Body of pancreas (tissue), 4 donors: ENCODE data around the gene SART3.

Experiments used
- POLR2A ChIP-seq, 3 donors: fragments of 450-650 bp; IDR thresholded peaks; one replicate each; pipeline ENCODE4 v1.6.1; 2016; ENCODE audit warnings: antibody characterized with exemption in 3 of 3, mild to moderate bottlenecking in 2 of 3
- TF ChIP-seq, protein P1 (sequence below), 7 experiments: fragments of 450-650 bp in 4 of 7; fragments of 200-600 bp in 3 of 7; sonication (generic) in 3 of 7; IDR thresholded peaks; one replicate each; pipeline ENCODE4 v1.5.1; 2016 to 2019; ENCODE audit warnings: antibody characterized with exemption in 7 of 7

DNA sequence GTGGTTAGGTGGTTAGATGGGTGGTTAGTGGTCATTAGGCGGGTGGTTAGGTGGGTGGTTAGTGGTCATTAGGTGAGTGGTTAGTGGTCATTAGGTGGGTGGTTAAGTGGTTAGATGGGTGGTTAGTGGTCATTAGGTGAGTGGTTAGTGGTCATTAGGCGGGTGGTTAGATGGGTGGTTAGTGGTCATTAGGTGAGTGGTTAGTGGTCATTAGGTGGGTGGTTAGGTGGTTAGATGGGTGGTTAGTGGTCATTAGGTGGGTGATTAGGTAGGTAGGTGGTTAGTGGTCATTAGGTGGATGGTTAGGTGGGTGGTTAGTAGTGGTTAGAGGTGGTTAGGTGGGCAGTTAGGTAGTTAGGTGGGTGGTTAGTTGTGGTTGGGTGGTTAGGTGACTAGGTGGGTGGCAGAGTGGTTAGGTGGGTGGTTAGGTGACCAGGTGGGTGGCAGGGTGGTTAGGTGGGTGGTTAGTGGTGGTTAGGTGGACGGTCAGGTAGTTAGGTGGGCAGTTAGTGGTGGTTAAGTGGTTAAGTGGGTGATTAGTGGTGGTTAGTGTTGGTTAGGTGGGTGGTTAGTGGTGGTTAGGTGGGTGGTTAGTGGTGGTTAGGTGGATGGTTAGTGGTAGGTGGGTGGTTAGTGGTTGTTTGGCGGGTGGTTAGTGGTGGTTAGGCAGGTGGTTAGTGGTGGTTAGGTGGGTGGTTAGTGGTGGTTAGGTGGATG is 44.9 kb upstream of the SART3 start:
- TF ChIP-seq POLR2A (IDR thresholded peaks at IDR 0.05) = no peak
- TF ChIP-seq, protein P1, sequence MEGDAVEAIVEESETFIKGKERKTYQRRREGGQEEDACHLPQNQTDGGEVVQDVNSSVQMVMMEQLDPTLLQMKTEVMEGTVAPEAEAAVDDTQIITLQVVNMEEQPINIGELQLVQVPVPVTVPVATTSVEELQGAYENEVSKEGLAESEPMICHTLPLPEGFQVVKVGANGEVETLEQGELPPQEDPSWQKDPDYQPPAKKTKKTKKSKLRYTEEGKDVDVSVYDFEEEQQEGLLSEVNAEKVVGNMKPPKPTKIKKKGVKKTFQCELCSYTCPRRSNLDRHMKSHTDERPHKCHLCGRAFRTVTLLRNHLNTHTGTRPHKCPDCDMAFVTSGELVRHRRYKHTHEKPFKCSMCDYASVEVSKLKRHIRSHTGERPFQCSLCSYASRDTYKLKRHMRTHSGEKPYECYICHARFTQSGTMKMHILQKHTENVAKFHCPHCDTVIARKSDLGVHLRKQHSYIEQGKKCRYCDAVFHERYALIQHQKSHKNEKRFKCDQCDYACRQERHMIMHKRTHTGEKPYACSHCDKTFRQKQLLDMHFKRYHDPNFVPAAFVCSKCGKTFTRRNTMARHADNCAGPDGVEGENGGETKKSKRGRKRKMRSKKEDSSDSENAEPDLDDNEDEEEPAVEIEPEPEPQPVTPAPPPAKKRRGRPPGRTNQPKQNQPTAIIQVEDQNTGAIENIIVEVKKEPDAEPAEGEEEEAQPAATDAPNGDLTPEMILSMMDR (IDR thresholded peaks at IDR 0.05) = no peak
